SK-N-SH (cell line): ENCODE measurements around the gene FOXP1. TPM values are rescaled to one million over a fixed set of nuclear protein-coding genes. Genes with fewer than 3 reads are reported as not detected.

Experiments
- CTCF ChIA-PET: fragments of 300-600, 350-600 bp; formaldehyde crosslinking; extraction: SDS; loops from one replicate; lab custom pipeline; 2021; lab: Yijun Ruan, JAX
- POLR2A ChIA-PET: fragments of 350-600 bp; sonication (Branson Sonifier 250); formaldehyde crosslinking; extraction: SDS; loops from one replicate; lab custom pipeline; 2020; ENCODE audit warnings: antibody characterized with exemption, inconsistent platforms; lab: Yijun Ruan, JAX
- DNase-seq: peaks from one replicate; pipeline ENCODE4 v3.0.0; 2012
- H2AFZ ChIP-seq: fragments of 200-600 bp; sonication (generic); 2 replicates; pipeline ENCODE4 v1.8.1; 2016; ENCODE audit warnings: antibody characterized with exemption, mild to moderate bottlenecking, low read depth
- H3F3A ChIP-seq: fragments of 200-600 bp; sonication (generic); replicated peaks from 2 replicates; pipeline ENCODE3; 2016; ENCODE audit warnings: antibody characterized with exemption, mild to moderate bottlenecking; ENCODE audit not compliant: insufficient read depth
- H3K27ac ChIP-seq, 2 experiments: fragments of 200-500 bp in 1 of 2; fragments of 200-600 bp in 1 of 2; sonication (Bioruptor generic) in 1 of 2; sonication (generic), shearing (Covaris generic) in 1 of 2; 2 replicates each; pipeline versions ENCODE4 v1.5.1 to v1.6.1; 2014 to 2016; ENCODE audit warnings: low read depth in 2 of 2, inconsistent platforms in 1 of 2, low read length in 1 of 2, mild to moderate bottlenecking in 1 of 2, mixed read lengths in 1 of 2
- H3K27me3 ChIP-seq: fragments of 200-600 bp; sonication (generic), shearing (Covaris generic); 2 replicates; pipeline ENCODE4 v1.6.1; 2016; ENCODE audit warnings: mixed run types; ENCODE audit not compliant: insufficient read depth
- H3K36me3 ChIP-seq, 2 experiments: fragments of 200-500 bp in 1 of 2; fragments of 200-600 bp in 1 of 2; sonication (Bioruptor generic) in 1 of 2; sonication (generic) in 1 of 2; replicated peaks in 1 of 2; 2 replicates each; pipeline versions ENCODE3 to v1.5.1; 2014 to 2016; ENCODE audit warnings: low read length in 1 of 2, mild to moderate bottlenecking in 1 of 2; ENCODE audit not compliant: insufficient read depth in 2 of 2, control insufficient read depth in 1 of 2
- H3K4me1 ChIP-seq, 2 experiments: fragments of 200-500 bp in 1 of 2; fragments of 200-600 bp in 1 of 2; sonication (Bioruptor generic) in 1 of 2; sonication (generic), shearing (Covaris generic) in 1 of 2; 2 replicates each; pipeline versions ENCODE4 v1.5.1 to v1.6.1; 2014 to 2016; ENCODE audit warnings: low read depth in 1 of 2, low read length in 1 of 2, mixed run types in 1 of 2; ENCODE audit not compliant: insufficient read depth in 2 of 2, control insufficient read depth in 1 of 2
- H3K4me2 ChIP-seq: fragments of 200-600 bp; sonication (generic), shearing (Covaris generic); 2 replicates; pipeline ENCODE4 v1.6.1; 2017; ENCODE audit warnings: mixed run types
- H3K4me3 ChIP-seq, 2 experiments: fragments of 200-500 bp in 1 of 2; fragments of 200-600 bp in 1 of 2; sonication (Bioruptor generic) in 1 of 2; sonication (generic), shearing (Covaris generic) in 1 of 2; 2 replicates each; pipeline versions ENCODE4 v1.5.1 to v1.8.1; 2014 to 2016; ENCODE audit warnings: low read depth in 2 of 2, inconsistent platforms in 1 of 2, low read length in 1 of 2, mild to moderate bottlenecking in 1 of 2, mixed read lengths in 1 of 2, moderate library complexity in 1 of 2
- H3K79me2 ChIP-seq: fragments of 200-600 bp; sonication (generic); 2 replicates; pipeline ENCODE4 v1.8.1; 2017; ENCODE audit warnings: mild to moderate bottlenecking; ENCODE audit not compliant: insufficient read depth
- H3K9ac ChIP-seq: fragments of 200-600 bp; sonication (generic); 2 replicates; pipeline ENCODE4 v1.6.1; 2017; ENCODE audit warnings: mixed run types
- H3K9me2 ChIP-seq: fragments of 200-600 bp; sonication (generic); 2 replicates; pipeline ENCODE4 v1.6.1; 2017; ENCODE audit warnings: mixed run types
- H3K9me3 ChIP-seq: fragments of 200-600 bp; sonication (generic); 2 replicates; pipeline ENCODE4 v1.6.1; 2017; ENCODE audit warnings: mixed run types, mild to moderate bottlenecking, moderate library complexity
- H4K20me1 ChIP-seq: fragments of 200-600 bp; sonication (generic); 2 replicates; pipeline ENCODE4 v1.6.1; 2017; ENCODE audit warnings: mild to moderate bottlenecking, mixed run types; ENCODE audit not compliant: insufficient read depth
- CHD2 ChIP-seq: fragments of 150-350 bp; IDR thresholded peaks from 2 replicates; pipeline ENCODE4 v1.6.1; 2018; ENCODE audit warnings: low read length; ENCODE audit not compliant: partially characterized antibody
- EP300 ChIP-seq, 2 experiments: IDR thresholded peaks; 2 replicates each; pipeline versions ENCODE4 v1.4.0 to v1.6.1; 2012; ENCODE audit warnings: borderline replicate concordance in 1 of 2, low read depth in 1 of 2, low read length in 1 of 2
- EZH2phosphoT487 ChIP-seq: fragments of 200-600 bp; sonication (generic); IDR thresholded peaks from 2 replicates; pipeline ENCODE4 v1.6.1; 2017; ENCODE audit warnings: low read depth, mixed run types, mild to moderate bottlenecking, antibody characterized with exemption, moderate library complexity, borderline replicate concordance
- FOSL2 ChIP-seq: IDR thresholded peaks from 2 replicates; pipeline ENCODE4 v1.4.0; 2012; ENCODE audit warnings: low read depth, mild to moderate bottlenecking, moderate library complexity, borderline replicate concordance
- FOXJ3 ChIP-seq: sonication (generic); formaldehyde crosslinking; IDR thresholded peaks from 2 replicates; pipeline ENCODE4 v1.5.1; 2020; ENCODE audit warnings: mild to moderate bottlenecking, missing genetic modification reagents
- FOXM1 ChIP-seq: IDR thresholded peaks from 2 replicates; pipeline ENCODE4 v1.4.0; 2012; ENCODE audit warnings: low read depth, mild to moderate bottlenecking
- GATA2 ChIP-seq: sonication (generic); formaldehyde crosslinking; IDR thresholded peaks from 2 replicates; pipeline ENCODE4 v1.5.0; 2020; ENCODE audit warnings: mild to moderate bottlenecking, missing genetic modification reagents
- JUND ChIP-seq: IDR thresholded peaks from 2 replicates; pipeline ENCODE4 v1.4.0; 2012
- MEF2A ChIP-seq: IDR thresholded peaks from 2 replicates; pipeline ENCODE4 v1.4.0; 2012; ENCODE audit warnings: low read depth, borderline replicate concordance
- MXI1 ChIP-seq: IDR thresholded peaks from 2 replicates; pipeline ENCODE4 v1.6.1; 2012; ENCODE audit warnings: mild to moderate bottlenecking, low read depth, low read length, improper control_type of control experiment
- NFIC ChIP-seq: IDR thresholded peaks from 2 replicates; pipeline ENCODE4 v1.4.0; 2012; ENCODE audit warnings: borderline replicate concordance
- NRF1 ChIP-seq: IDR thresholded peaks from 2 replicates; pipeline ENCODE4 v1.6.1; 2012; ENCODE audit warnings: low read depth, mild to moderate bottlenecking, low read length
- POLR2AphosphoS5 ChIP-seq: IDR thresholded peaks from 2 replicates; pipeline ENCODE4 v1.6.1; 2012; ENCODE audit warnings: low read depth, low read length
- RCOR1 ChIP-seq: fragments of 150-350 bp; IDR thresholded peaks from 2 replicates; pipeline ENCODE4 v1.6.1; 2017; ENCODE audit warnings: antibody characterized with exemption, low read length
- RXRA ChIP-seq: IDR thresholded peaks from 2 replicates; pipeline ENCODE4 v1.4.0; 2012; ENCODE audit warnings: low read depth, mild to moderate bottlenecking, borderline replicate concordance
- SMC3 ChIP-seq: IDR thresholded peaks from 2 replicates; pipeline ENCODE4 v1.6.1; 2012; ENCODE audit warnings: low read depth, low read length, improper control_type of control experiment
- TAF1 ChIP-seq: IDR thresholded peaks from 2 replicates; pipeline ENCODE4 v1.6.1; 2012; ENCODE audit warnings: low read depth, mild to moderate bottlenecking, low read length, moderate library complexity, borderline replicate concordance
- TCF12 ChIP-seq: IDR thresholded peaks from 2 replicates; pipeline ENCODE4 v1.4.0; 2012
- YY1 ChIP-seq: IDR thresholded peaks from 2 replicates; pipeline ENCODE4 v1.4.0; 2012; ENCODE audit warnings: low read depth, mild to moderate bottlenecking
- WGBS: methylation state at CpG from one replicate; pipeline ENCODE4 v1.1.6; 2017; ENCODE audit warnings: low lambda C conversion rate; 5-methylcytosine and 5-hydroxymethylcytosine counted together
- polyA plus RNA-seq, 3 experiments: library from polyadenylated mRNA; depleted of rRNA; stranded (reverse); fragments of >200 nt; gene quantifications; 2 replicates each; pipeline ENCODE4 v1.2.3, GENCODE V29; 2012
- TF ChIP-seq, protein P1 (sequence below): fragments of 150-350 bp; IDR thresholded peaks from 2 replicates; pipeline ENCODE4 v1.6.1; 2017; ENCODE audit warnings: antibody characterized with exemption, low read length, low read depth, borderline replicate concordance
- TF ChIP-seq, protein P2 (sequence below): fragments of 200-600 bp; sonication (generic); IDR thresholded peaks from 2 replicates; pipeline ENCODE4 v1.6.1; 2017; ENCODE audit warnings: antibody characterized with exemption, mild to moderate bottlenecking, moderate library complexity
- TF ChIP-seq, protein P3 (sequence below): IDR thresholded peaks from 2 replicates; pipeline ENCODE4 v1.4.0; 2012; ENCODE audit warnings: low read depth, borderline replicate concordance
- TF ChIP-seq, protein P4 (sequence below): IDR thresholded peaks from 2 replicates; pipeline ENCODE4 v1.4.0; 2012; ENCODE audit warnings: low read depth, borderline replicate concordance
- TF ChIP-seq, protein P5 (sequence below): IDR thresholded peaks from 2 replicates; pipeline ENCODE4; 2012
- TF ChIP-seq, protein P6 (sequence below): IDR thresholded peaks from 2 replicates; pipeline ENCODE4 v1.4.0; 2012; ENCODE audit warnings: low read depth

Gene FOXP1
- polyA plus RNA-seq, 1 of the 3 experiments (the other 2 are of a cell fraction): 8.8 TPM

DNA sequence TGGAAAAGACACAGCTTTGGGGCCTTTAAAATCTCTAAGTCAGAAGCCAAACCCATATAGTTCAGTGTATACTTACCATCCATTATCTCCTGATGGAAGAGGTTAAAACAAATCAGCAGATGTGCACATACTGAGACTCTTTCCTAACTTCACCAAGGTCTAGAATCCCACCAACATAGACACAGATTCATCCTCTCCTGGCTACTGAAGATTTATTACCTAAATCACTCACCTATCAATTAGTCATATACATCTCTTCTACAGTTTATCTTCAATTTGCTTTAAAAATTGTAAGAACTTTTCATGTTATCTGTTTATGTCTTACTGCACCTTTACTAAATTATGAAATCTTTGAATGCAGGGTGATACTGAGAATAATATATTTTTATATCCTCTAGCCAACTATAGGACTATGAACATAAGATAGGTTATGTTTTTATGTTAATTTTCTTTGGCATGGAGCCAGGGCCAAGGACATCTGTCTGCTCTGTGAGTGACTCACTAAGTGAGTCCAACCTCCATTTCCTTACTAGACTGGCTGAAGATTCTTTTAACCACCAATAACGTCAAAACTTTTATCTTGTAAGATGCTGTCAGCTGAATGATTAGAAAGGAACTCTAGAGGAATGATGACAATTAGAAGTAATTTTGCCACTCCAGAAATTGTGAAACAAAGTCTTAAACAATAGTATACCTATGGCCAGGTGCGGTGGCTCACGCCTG, 397.6 kb downstream of the FOXP1 start:
- H3K4me3 ChIP-seq: no peak overlapping the region
- CTCF ChIA-PET: interaction anchor here (0.8 kb wide), 1 partner anchor 25 kb away, joined by 3 read pairs; no protein-coding TSS in a partner anchor
- H3K9me3 ChIP-seq: no peaks in the 10 kb centered on the region
- POLR2A ChIA-PET: no interaction called here
- peaks cover 13% of the 10 kb centered on the region for H3F3A ChIP-seq
- DNase-seq: no peak
- H4K20me1 ChIP-seq: no peaks in the 10 kb centered on the region
- peak overlapping the region in 1 of 2 experiments; percentile 69; a peak in 2 of 4 replicates for H3K27ac ChIP-seq
- no peaks in the 10 kb centered on the region for H3K27me3 ChIP-seq
- 0 out of 2 replicates have a peak overlapping the region, but pooled peaks have one; percentile 32 for H3K4me2 ChIP-seq
- peaks cover 12% of the 10 kb centered on the region; the same call in 1 of the 2 replicates for H3K79me2 ChIP-seq
- WGBS: 68% methylated on average over 3 of the region's 3 CpGs
- H3K9me2 ChIP-seq: no peaks in the 10 kb centered on the region
- peaks cover 0 to 10% of the 10 kb centered on the region in 2 experiments for H3K36me3 ChIP-seq
- H3K9ac ChIP-seq: no peak overlapping the region
- 0 out of 4 replicates have a peak, but pooled peaks cover 0 to 3% of the 10 kb centered on the region in 2 experiments for H3K4me1 ChIP-seq
- H2AFZ ChIP-seq: no peak overlapping the region
- TF ChIP-seq NRF1 (no peak), MXI1 (no peak), FOXM1 (no peak), RXRA (no peak), FOSL2 (0 out of 2 replicates have a peak, but pooled peaks have one; percentile 26), EZH2phosphoT487 (no peak), YY1 (no peak), TCF12 (peak; percentile 39; the same call in 1 of the 2 replicates), POLR2AphosphoS5 (no peak), GATA2 (CRISPR knock-in tag) (no peak), CHD2 (no peak), NFIC (peak; percentile 67), TAF1 (no peak), EP300 (IDR thresholded peaks at IDR 0.05; ENCODE audit: borderline replicate concordance in 1 of 2, low read depth in 1 of 2, low read length in 1 of 2) (peak in 1 of 2 experiments; percentile 27; a peak in 1 of 4 replicates), SMC3 (no peak), RCOR1 (no peak), MEF2A (no peak), FOXJ3 (CRISPR knock-in tag) (no peak), JUND (no peak; the same call in 1 of the 2 replicates)
- TF ChIP-seq, protein P1, sequence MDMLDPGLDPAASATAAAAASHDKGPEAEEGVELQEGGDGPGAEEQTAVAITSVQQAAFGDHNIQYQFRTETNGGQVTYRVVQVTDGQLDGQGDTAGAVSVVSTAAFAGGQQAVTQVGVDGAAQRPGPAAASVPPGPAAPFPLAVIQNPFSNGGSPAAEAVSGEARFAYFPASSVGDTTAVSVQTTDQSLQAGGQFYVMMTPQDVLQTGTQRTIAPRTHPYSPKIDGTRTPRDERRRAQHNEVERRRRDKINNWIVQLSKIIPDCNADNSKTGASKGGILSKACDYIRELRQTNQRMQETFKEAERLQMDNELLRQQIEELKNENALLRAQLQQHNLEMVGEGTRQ: no peak
- TF ChIP-seq, protein P2, sequence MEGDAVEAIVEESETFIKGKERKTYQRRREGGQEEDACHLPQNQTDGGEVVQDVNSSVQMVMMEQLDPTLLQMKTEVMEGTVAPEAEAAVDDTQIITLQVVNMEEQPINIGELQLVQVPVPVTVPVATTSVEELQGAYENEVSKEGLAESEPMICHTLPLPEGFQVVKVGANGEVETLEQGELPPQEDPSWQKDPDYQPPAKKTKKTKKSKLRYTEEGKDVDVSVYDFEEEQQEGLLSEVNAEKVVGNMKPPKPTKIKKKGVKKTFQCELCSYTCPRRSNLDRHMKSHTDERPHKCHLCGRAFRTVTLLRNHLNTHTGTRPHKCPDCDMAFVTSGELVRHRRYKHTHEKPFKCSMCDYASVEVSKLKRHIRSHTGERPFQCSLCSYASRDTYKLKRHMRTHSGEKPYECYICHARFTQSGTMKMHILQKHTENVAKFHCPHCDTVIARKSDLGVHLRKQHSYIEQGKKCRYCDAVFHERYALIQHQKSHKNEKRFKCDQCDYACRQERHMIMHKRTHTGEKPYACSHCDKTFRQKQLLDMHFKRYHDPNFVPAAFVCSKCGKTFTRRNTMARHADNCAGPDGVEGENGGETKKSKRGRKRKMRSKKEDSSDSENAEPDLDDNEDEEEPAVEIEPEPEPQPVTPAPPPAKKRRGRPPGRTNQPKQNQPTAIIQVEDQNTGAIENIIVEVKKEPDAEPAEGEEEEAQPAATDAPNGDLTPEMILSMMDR: no peak
- TF ChIP-seq, protein P3, sequence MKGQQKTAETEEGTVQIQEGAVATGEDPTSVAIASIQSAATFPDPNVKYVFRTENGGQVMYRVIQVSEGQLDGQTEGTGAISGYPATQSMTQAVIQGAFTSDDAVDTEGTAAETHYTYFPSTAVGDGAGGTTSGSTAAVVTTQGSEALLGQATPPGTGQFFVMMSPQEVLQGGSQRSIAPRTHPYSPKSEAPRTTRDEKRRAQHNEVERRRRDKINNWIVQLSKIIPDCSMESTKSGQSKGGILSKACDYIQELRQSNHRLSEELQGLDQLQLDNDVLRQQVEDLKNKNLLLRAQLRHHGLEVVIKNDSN: no peak
- TF ChIP-seq, protein P4, sequence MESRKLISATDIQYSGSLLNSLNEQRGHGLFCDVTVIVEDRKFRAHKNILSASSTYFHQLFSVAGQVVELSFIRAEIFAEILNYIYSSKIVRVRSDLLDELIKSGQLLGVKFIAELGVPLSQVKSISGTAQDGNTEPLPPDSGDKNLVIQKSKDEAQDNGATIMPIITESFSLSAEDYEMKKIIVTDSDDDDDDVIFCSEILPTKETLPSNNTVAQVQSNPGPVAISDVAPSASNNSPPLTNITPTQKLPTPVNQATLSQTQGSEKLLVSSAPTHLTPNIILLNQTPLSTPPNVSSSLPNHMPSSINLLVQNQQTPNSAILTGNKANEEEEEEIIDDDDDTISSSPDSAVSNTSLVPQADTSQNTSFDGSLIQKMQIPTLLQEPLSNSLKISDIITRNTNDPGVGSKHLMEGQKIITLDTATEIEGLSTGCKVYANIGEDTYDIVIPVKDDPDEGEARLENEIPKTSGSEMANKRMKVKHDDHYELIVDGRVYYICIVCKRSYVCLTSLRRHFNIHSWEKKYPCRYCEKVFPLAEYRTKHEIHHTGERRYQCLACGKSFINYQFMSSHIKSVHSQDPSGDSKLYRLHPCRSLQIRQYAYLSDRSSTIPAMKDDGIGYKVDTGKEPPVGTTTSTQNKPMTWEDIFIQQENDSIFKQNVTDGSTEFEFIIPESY: no peak
- TF ChIP-seq, protein P5, sequence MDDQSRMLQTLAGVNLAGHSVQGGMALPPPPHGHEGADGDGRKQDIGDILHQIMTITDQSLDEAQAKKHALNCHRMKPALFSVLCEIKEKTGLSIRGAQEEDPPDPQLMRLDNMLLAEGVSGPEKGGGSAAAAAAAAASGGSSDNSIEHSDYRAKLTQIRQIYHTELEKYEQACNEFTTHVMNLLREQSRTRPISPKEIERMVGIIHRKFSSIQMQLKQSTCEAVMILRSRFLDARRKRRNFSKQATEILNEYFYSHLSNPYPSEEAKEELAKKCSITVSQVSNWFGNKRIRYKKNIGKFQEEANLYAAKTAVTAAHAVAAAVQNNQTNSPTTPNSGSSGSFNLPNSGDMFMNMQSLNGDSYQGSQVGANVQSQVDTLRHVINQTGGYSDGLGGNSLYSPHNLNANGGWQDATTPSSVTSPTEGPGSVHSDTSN: peak; percentile 29; the same call in 1 of the 2 replicates
- TF ChIP-seq, protein P6, sequence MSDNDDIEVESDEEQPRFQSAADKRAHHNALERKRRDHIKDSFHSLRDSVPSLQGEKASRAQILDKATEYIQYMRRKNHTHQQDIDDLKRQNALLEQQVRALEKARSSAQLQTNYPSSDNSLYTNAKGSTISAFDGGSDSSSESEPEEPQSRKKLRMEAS: no peak
